ENCODE measurements around the gene INA.
"Not testable (repeated sequence)": the region's sequence is repeated elsewhere in the genome, so short reads cannot be mapped to it uniquely, and the experiment has no call there.

INA gene

GRCh38 chr10:103276896-103277712 lies at the start of gene INA:
Gene INA, plus strand, starts transcription at chr10:103277138. Its CDS starts 74 bp downstream, at chr10:103277212.
- DNase-seq (ENCODE audit: low read depth), result no peak

GRCh38 chr10:103227416-103227815 lies 49.5 kb upstream of the INA start:
- DNase-seq (ENCODE audit: low read depth), result no peak

DNA sequence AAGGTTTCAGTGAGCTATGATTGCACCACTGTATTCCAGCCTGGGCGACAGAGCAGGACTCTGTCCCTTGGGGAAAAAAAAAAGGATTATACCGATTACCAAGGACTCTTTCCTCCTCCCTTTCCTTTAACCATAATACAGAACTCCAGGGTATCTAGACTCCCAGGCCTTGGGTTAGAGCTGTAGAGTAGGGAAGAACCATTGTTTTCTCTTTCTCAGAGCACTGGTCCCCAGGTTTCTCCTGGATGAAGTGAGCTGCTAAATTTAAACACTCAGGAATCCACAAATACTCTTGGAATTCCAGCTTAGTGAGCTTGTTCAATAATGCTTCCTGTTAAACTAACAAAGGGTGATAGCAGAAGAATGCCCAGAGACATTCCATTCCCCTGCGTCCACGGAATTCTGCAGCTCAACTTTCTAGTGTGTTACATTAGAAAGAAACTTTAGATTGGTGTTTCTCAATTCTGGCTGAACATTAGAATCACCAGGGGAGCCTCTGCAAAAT lies 45.8 kb upstream of the INA start:
- no peak for DNase-seq (ENCODE audit: low read depth)

GRCh38 chr10:103232131-103232673 lies 44.7 kb upstream of the INA start:
- DNase-seq (ENCODE audit: low read depth), result no peak

DNA sequence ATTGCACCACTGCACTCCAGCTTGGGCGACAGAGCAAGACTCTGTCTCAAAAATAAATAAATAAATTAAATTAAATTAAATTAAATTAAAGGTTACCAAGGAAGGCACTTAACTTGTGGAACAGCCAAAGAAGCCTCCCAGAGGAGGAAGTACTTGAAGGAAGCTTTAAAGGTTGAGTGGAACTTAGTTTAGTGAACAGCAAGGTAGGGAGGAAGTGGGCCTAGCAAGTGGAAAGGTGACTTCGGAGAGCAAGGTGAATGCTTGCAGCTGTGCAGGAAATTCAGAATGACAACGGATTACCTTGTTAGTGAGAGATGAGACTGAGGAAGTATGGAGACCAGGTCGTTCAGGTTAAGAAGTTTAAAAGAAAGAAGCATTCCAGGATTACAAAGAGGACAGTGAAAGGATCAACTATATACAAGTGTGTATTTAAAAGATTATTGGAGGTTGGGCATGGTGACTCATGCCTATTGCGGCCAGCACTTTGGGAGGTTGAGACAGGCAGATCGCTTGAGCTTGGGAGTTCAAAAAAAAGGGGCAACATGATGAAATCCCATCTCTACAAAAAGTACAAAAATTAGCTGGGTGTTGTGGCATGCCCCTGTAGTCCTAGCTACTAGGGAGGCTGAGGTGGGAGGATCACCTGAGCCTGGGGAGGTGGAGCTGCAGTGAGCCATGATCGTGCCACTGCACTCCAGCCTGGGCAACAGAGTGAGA lies 44.0 kb upstream of the INA start:
- DNase-seq (ENCODE audit: low read depth), result no peak

GRCh38 chr10:103235775-103236174 lies 41.2 kb upstream of the INA start:
- DNase-seq (ENCODE audit: low read depth), result no peak

DNA sequence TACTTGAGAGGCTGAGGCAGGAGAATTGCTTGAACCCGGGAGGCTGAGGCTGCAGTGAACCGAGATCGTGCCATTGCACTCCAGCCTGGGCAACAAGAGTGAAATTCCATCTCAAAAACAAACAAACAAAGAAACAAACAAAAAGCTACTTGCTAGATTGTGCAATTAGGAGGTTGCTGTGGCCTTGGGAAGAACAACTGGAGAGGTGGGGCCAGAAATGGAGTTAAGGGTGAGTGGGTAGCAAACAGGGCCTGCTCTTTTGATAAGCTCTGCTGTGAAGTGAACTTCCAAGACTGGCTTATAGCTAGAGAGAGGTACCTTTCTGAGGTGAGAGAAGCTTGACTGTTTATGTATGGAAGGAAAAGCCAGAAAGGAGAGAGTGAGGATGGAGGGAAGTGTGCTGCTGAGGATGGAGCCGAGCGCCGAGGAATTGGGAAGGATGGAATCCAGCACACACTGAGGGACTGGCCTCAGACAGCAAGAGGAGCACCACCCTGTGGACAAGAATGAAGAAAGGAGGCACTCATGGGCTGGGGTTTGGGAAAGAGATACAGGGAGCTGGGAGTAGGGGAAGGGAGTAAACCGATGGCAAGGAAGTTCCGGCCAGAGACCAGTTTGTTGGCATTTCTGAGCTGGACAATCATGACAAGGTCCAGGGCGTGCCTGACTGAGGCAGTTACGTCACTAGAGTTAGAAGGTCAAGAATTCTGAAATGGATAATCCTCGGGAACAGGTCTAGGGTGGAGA lies 38.3 kb upstream of the INA start:
- DNase-seq (ENCODE audit: low read depth), result no peak

DNA sequence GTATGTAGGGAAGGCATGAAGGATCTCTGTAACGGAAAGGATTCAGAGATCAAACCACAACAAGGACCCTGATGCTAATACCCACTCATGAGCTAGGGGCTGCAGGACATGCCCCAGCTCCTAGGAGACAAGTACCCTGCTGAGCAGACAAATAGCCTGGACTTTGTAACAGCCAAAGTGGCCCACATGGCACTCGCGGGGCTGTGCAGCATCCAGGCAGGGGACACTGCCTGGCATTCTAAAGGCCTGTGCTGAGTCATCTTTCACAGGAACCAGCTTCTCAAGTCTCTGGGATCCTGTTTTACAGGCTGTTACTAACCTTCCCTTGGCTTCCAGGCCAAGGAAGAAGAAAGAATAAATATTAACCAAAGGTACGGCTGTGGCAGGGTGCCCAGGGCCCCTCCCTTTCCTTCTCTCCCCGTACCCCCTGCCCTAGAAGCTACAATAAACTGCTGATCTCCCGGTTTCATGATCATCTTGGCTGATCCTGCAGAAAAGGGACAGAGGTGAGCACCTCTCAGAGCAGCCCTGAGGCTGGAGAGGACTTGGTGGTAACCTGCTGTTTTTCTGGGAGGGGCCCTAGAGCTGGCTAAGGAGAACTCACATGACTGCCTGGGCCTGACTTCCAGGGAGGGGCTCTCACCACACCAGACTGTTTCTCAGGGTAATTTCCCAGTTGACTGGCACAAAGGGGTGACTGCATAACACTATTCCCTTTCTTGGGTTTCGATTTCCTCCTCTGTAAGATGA lies 35.5 kb upstream of the INA start:
- DNase-seq (ENCODE audit: low read depth), result no peak

DNA sequence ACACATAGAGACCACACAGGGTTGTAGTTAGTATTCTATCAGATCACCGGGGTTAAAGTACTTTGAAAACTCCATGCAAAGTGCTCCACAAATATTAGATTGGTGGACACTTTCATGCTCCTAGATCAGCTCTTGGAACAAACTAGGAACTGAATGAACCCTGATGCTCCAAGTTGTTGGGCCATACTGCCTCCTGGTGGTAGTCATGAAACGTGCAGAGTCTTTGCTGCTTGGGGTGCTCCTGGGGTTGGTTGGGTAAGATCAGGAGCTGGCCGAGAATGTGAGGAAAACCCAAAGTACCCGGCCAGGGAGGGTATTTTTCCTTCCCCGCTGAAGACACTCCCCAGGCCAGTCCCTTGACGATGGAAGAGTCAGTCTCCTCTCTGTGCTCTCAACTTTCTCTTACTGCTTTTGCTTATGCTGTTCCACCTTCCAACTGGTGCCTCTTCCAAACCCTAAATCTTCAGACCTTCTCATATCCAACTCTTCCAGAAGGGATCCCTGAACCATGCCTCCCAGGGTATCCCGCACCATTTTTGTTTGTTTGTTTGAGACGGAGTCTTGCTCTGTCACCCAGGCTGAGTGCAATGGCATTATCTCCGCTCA lies 32.2 kb upstream of the INA start:
- peak; percentile 77 for DNase-seq (ENCODE audit: low read depth)

DNA sequence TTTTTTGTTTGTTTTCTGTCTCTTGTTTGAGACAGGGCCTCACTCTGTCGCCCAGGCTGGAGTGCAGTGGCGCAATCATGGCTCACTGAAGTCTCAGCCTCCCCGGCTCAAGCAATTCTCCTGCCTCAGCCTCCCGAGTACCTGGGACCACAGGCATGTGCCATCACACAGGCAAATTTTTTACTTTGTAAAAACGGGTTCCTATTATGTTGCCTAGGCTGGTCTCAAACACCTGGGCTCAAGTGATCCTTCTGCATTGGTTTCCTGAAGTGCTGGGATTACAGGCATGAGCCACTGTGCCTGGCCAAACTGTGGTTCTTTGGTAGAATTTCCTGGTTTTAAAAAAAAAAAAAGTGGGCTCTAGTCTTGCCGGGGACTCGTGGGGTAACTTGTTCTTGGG lies 31.4 kb upstream of the INA start, which contains the start of gene RPEL1:
RPEL1 (plus strand) TSS at position 301 of the 400 bp plus-strand sequence. CDS start 110 bp downstream, outside the sequence.
- DNase-seq (ENCODE audit: low read depth), result not testable (repeated sequence)

DNA sequence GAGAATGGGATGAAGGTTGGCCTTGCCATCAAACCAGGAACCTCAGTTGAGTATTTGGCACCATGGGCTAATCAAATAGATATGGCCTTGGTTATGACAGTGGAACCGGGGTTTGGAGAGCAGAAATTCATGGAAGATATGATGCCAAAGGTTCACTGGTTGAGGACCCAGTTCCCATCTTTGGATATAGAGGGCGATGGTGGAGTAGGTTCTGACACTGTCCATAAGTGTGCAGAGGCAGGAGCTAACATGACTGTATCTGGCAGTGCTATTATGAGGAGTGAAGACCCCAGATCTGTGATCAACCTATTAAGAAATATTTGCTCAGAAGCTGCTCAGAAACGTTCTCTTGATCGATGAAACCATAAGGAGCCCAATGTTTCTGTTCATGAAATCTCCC lies 30.6 kb upstream of the INA start:
- DNase-seq (ENCODE audit: low read depth), result no peak

GRCh38 chr10:103254113-103254512 lies 22.8 kb upstream of the INA start:
- DNase-seq (ENCODE audit: low read depth), result no peak

DNA sequence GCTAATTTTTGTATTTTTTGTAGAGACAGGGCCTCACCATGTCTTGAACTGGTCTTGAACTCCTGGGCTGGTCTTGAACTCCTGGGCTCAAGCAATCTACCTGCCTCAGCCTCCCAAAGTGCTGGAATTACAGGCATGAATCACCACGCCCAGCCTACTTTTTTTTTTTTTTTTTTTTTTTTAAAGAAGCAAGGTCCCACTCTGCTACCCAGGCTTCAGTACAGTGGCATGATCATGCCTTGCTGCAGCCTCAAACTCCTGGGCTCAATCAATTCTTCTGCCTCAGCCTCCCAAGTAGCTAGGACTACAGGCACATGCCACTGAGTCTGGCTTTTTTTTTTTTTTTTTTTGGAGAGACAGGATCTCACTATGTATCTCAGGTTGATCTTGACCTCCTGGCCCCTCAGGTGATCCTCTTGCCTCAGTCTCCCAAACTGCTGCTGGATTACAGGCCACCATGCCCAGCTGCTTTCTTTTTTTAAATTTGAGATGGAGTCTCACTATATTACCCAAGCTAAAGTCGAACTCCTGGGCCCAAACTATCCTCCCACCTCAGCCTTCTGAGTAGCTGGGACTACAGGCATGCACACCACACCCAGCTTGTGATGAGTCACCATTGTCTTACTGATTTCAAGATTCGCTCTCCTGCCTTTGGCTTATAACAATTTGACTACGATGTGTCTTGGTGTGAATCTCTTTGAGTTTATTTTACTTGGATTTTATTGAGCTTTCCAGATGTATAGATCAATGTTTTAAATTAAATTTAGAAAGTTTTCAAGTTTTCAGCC lies 22.2 kb upstream of the INA start:
- DNase-seq (ENCODE audit: low read depth), result no peak

GRCh38 chr10:103256613-103257012 lies 20.3 kb upstream of the INA start:
- no peak for DNase-seq (ENCODE audit: low read depth)

DNA sequence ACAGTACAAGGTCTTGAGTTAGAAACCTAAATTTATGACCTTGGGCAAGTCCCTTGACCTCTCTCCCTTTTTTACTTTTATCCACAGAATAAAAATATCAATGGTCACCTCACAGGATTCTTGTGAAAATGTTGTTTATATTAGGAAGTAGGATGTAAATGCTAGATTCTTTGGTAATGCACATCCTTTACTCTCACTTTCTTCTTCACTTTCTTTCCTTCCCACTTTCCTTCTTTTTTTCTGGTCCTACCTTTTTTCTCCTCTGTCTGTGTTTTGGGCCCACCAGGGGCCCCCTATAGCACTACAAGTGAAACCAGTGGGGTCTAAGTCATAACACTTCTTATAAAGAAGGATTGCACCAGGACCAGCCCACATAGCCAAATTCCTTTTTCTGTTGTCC lies 19.1 kb upstream of the INA start:
- no peak for DNase-seq (ENCODE audit: low read depth)

- not testable (repeated sequence) for DNase-seq (ENCODE audit: low read depth)
Measured at GRCh38 chr10:103258928-103259327, 18.0 kb upstream of the INA start.

DNA sequence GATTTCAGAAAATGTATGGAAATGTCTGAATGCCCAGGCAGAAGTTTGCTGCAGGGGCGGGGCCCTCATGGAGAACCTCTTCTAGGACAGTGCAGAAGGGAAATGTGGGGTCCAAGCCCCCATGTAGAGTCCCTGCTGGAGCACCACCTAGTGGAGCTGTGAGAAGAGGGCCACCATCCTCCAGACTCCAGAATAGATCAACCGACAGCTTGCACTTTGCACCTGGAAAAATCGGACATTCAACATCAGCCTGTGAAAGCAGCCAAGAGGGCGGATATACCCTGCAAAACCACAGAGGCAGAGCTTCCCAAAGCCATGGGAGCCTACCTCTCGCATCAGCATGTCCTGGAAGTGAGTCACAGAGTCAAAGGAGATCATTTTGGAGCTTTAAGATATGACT lies 16.9 kb upstream of the INA start:
- DNase-seq (ENCODE audit: low read depth), result no peak

- no peak for DNase-seq (ENCODE audit: low read depth)
Measured at GRCh38 chr10:103262229-103262628, 14.7 kb upstream of the INA start.

- DNase-seq (ENCODE audit: low read depth), result peak; percentile 25
Measured at GRCh38 chr10:103265717-103266329, 11.1 kb upstream of the INA start.

GRCh38 chr10:103273041-103273441 lies 3.9 kb upstream of the INA start:
- DNase-seq (ENCODE audit: low read depth), result no peak
